Panc1 (cell line): Measurements from ENCODE around the gene ZNF469. TPM values are rescaled to one million over a fixed set of nuclear protein-coding genes. Genes with fewer than 3 reads are reported as not detected.

Experiments
- ATAC-seq: fragments of 200-7000 bp; cut with Tn5 transposase; 2 replicates; pipeline ENCODE4 v1.9.1; 2020; ENCODE audit warnings: mild to moderate bottlenecking, moderate library complexity
- BruUV-seq: library from RNA; stranded (reverse); fragments of 400-500 nt; replicated peaks from 2 replicates; lab custom pipeline; 2021; lab: Mats Ljungman, UMichigan
- CTCF ChIA-PET: fragments of 300-600 bp; sonication (Branson Sonifier 250); formaldehyde crosslinking; loops from one replicate; lab custom pipeline; 2022; ENCODE audit warnings: antibody characterized with exemption; lab: Charles Lee
- POLR2A ChIA-PET: fragments of 300-600 bp; sonication (Branson Sonifier 250); formaldehyde crosslinking; loops from one replicate; lab custom pipeline; 2022; ENCODE audit warnings: antibody characterized with exemption; lab: Charles Lee
- DNase-seq: peaks from one replicate; pipeline ENCODE4 v3.0.0-alpha.2; 2010; ENCODE audit warnings: low read depth, low spot score
- H3K27ac ChIP-seq: 2 replicates; pipeline ENCODE4 v1.5.1; 2011; ENCODE audit warnings: mild to moderate bottlenecking, low read length, inconsistent platforms
- H3K27me3 ChIP-seq: fragments of 200-500 bp; sonication (Bioruptor generic); 2 replicates; pipeline ENCODE4 v1.6.0; 2014; ENCODE audit warnings: low read length, inconsistent platforms; ENCODE audit not compliant: control insufficient read depth, insufficient read depth
- H3K36me3 ChIP-seq: fragments of 200-500 bp; sonication (Bioruptor generic); 2 replicates; pipeline ENCODE4 v1.5.1; 2014; ENCODE audit warnings: inconsistent platforms, mild to moderate bottlenecking, low read length, moderate library complexity; ENCODE audit not compliant: control insufficient read depth, insufficient read depth
- H3K4me1 ChIP-seq: 2 replicates; pipeline ENCODE4 v1.5.1; 2011; ENCODE audit warnings: inconsistent platforms, mild to moderate bottlenecking, low read length, moderate library complexity; ENCODE audit not compliant: control insufficient read depth, insufficient read depth
- H3K4me3 ChIP-seq, 2 experiments: 2 replicates each; pipeline ENCODE4 v1.5.1; 2011 to 2012; ENCODE audit warnings: low read depth in 2 of 2, low read length in 2 of 2, mild to moderate bottlenecking in 2 of 2, inconsistent platforms in 1 of 2, moderate library complexity in 1 of 2
- H3K9me3 ChIP-seq: fragments of 200-500 bp; sonication (Bioruptor generic); 2 replicates; pipeline ENCODE4 v1.5.1; 2014; ENCODE audit warnings: low read depth, mild to moderate bottlenecking, inconsistent platforms, low read length, moderate library complexity; ENCODE audit not compliant: control insufficient read depth, insufficient read depth
- POLR2AphosphoS5 ChIP-seq: IDR thresholded peaks from 2 replicates; pipeline ENCODE4 v1.6.1; 2012; ENCODE audit warnings: mild to moderate bottlenecking, low read depth, low read length, moderate library complexity
- SIN3A ChIP-seq: IDR thresholded peaks from 2 replicates; pipeline ENCODE4 v1.6.1; 2012; ENCODE audit warnings: low read depth, mild to moderate bottlenecking, low read length, moderate library complexity, borderline replicate concordance; ENCODE audit not compliant: insufficient read depth
- TCF7L2 ChIP-seq: IDR thresholded peaks from 2 replicates; pipeline ENCODE4 v1.6.1; 2011; ENCODE audit warnings: mild to moderate bottlenecking, low read depth, low read length, inconsistent platforms
- in situ Hi-C: cut with HindIII; loops from 2 replicates; pipeline ENCODE4 v1.10.0; 2016; ENCODE audit warnings: low sequenced_read_pairs, low pct_unique_long_range_greater_than_20kb
- intact Hi-C: fragments of 100-400 bp; cut with micrococcal nuclease; formaldehyde crosslinking; loops from one replicate; pipeline ENCODE4 v1.10.0; 2022; ENCODE audit not compliant: unreplicated experiment
- total RNA-seq: library from RNA; stranded (reverse); gene quantifications from one replicate; pipeline ENCODE4 v1.2.1, GENCODE V29; 2021; ENCODE audit not compliant: unreplicated experiment
- TF ChIP-seq, protein P1 (sequence below), 2 experiments: IDR thresholded peaks; 2 replicates each; pipeline ENCODE4 v1.6.1; 2011 to 2012; ENCODE audit warnings: low read depth in 2 of 2, control low read depth in 1 of 2, low read length in 1 of 2, mild to moderate bottlenecking in 1 of 2, moderate library complexity in 1 of 2; ENCODE audit not compliant: insufficient read depth in 1 of 2
- TF ChIP-seq, protein P2 (sequence below): fragments of 450-650 bp; IDR thresholded peaks from 2 replicates; pipeline ENCODE4 v1.5.1; 2017; ENCODE audit warnings: mild to moderate bottlenecking

ZNF469 gene
- total RNA-seq, 1 experiment from 2014 or later = 1.3 TPM

DNA sequence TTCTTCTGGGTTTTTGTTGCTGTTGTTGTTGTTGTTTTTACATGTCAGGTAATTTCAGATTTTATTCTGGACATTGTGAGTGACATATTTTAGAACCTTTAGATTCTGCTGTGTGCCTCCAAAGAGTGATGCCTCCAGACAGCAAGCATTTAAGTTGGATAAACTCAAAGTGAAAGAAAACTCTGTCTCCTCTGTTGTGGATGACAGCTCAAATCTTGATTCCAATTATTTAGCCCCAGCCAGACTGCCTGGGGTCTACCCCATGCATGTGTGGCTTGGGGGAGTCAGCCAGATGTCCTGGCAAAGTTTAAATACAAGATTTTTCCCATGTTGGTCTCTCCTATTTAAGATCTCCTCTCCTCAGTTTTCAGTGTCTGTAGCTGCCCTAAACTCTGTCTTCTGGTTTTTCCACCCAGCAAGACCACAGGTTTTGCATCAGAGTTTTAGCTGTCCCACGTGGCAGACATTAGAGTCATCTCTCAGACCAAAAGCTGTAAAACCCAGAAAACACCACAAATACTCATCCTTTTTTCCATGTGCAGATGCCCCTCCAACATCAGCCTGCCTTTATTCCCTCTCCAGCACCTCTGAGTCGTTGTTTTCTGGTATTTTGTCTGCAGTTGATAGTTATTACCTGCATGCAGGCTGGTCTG is 19.4 kb upstream of the ZNF469 start:
- CTCF ChIA-PET = no interaction called here
- POLR2A ChIA-PET = no interaction called here
- no peaks in the 10 kb centered on the region for H3K27me3 ChIP-seq
- no peaks in the 10 kb centered on the region; the same call in 1 of the 2 replicates for H3K9me3 ChIP-seq
- H3K4me3 ChIP-seq = no peak overlapping the region
- in situ Hi-C loops = no loop called here
- intact Hi-C loops = no loop called here
- no peak for DNase-seq
- ATAC-seq = no peak
- no peaks in the 10 kb centered on the region for H3K36me3 ChIP-seq
- H3K27ac ChIP-seq = no peak overlapping the region
- no TSS peak for BruUV-seq
- H3K4me1 ChIP-seq = no peaks in the 10 kb centered on the region
- TF ChIP-seq SIN3A (no peak), TCF7L2 (no peak), POLR2AphosphoS5 (no peak)
- TF ChIP-seq, protein P1, sequence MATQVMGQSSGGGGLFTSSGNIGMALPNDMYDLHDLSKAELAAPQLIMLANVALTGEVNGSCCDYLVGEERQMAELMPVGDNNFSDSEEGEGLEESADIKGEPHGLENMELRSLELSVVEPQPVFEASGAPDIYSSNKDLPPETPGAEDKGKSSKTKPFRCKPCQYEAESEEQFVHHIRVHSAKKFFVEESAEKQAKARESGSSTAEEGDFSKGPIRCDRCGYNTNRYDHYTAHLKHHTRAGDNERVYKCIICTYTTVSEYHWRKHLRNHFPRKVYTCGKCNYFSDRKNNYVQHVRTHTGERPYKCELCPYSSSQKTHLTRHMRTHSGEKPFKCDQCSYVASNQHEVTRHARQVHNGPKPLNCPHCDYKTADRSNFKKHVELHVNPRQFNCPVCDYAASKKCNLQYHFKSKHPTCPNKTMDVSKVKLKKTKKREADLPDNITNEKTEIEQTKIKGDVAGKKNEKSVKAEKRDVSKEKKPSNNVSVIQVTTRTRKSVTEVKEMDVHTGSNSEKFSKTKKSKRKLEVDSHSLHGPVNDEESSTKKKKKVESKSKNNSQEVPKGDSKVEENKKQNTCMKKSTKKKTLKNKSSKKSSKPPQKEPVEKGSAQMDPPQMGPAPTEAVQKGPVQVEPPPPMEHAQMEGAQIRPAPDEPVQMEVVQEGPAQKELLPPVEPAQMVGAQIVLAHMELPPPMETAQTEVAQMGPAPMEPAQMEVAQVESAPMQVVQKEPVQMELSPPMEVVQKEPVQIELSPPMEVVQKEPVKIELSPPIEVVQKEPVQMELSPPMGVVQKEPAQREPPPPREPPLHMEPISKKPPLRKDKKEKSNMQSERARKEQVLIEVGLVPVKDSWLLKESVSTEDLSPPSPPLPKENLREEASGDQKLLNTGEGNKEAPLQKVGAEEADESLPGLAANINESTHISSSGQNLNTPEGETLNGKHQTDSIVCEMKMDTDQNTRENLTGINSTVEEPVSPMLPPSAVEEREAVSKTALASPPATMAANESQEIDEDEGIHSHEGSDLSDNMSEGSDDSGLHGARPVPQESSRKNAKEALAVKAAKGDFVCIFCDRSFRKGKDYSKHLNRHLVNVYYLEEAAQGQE (IDR thresholded peaks at IDR 0.05; ENCODE audit: insufficient read depth in 1 of 2, low read depth in 2 of 2, low read length in 1 of 2) = no peak
- TF ChIP-seq, protein P2, sequence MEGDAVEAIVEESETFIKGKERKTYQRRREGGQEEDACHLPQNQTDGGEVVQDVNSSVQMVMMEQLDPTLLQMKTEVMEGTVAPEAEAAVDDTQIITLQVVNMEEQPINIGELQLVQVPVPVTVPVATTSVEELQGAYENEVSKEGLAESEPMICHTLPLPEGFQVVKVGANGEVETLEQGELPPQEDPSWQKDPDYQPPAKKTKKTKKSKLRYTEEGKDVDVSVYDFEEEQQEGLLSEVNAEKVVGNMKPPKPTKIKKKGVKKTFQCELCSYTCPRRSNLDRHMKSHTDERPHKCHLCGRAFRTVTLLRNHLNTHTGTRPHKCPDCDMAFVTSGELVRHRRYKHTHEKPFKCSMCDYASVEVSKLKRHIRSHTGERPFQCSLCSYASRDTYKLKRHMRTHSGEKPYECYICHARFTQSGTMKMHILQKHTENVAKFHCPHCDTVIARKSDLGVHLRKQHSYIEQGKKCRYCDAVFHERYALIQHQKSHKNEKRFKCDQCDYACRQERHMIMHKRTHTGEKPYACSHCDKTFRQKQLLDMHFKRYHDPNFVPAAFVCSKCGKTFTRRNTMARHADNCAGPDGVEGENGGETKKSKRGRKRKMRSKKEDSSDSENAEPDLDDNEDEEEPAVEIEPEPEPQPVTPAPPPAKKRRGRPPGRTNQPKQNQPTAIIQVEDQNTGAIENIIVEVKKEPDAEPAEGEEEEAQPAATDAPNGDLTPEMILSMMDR = no peak

DNA sequence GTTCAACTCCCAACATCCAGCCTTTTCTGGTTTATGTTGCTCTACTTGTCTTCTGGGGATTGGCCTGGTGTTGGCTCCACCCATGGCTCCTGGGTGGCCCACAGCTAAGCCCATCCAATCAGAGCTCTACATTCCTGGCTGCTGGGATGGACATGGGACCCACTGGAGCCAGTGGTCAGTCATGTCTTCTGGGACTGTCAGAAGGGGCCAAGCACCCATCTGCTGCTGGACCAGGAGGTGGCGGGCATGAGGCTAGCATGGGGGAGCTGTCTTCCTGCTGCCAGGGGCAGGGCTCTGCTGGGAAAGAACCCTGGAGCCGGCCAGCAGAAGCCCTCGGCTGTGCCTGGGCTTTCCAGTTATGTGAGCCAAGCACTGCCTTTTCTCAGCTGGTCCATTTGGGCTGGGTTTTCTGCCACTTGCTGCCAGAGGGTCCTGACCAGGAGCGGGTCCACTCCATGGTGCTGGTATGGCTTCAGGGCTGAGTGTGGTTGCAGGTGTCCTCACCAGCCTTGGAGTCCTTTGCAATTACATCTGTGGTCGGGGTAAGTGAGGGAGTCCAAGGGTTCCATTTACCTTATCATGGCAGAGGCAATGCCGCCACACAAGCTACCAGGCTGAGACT is 17.4 kb upstream of the ZNF469 start:
- in situ Hi-C loops = no loop called here
- DNase-seq (no peak), ATAC-seq (no peak)
- intact Hi-C loops = no loop called here
- no peaks in the 10 kb centered on the region for H3K27me3 ChIP-seq
- H3K36me3 ChIP-seq = no peaks in the 10 kb centered on the region
- no peaks in the 10 kb centered on the region; the same call in 1 of the 2 replicates for H3K9me3 ChIP-seq
- ChIA-PET CTCF (no interaction called here), POLR2A (no interaction called here)
- TF ChIP-seq POLR2AphosphoS5 (no peak), SIN3A (no peak), TCF7L2 (no peak)
- TF ChIP-seq, protein P2 = no peak
- TF ChIP-seq, protein P1 (IDR thresholded peaks at IDR 0.05; ENCODE audit: insufficient read depth in 1 of 2, low read depth in 2 of 2, low read length in 1 of 2) = no peak
- BruUV-seq = no TSS peak
- H3K27ac ChIP-seq = no peak overlapping the region
- no peak overlapping the region for H3K4me3 ChIP-seq
- H3K4me1 ChIP-seq = no peaks in the 10 kb centered on the region
